Activated CD4-positive, alpha-beta T cell treated with anti-CD3 and anti-CD28 coated beads, Interleukin-2, amount 50 U/mL, for 48 hours (primary cell): ENCODE results near the gene MYMX.

Source experiments
- DNase-seq, 2 experiments: peaks; one replicate each; pipeline ENCODE4 v3.0.0-alpha.2; 2020

MYMX gene

GRCh38 chr6:44253307-44254101, 36.8 kb downstream of the MYMX start:
- DNase-seq, result peak; percentile 69 to 76

- DNase-seq, result peak; percentile 46 to 59
These were observed 37.7 kb downstream of the MYMX start for GRCh38 chr6:44254191-44255104.

GRCh38 chr6:44255105-44255808, 38.5 kb downstream of the MYMX start:
- peak in 1 of 2 experiments; percentile 54 for DNase-seq

- no peak for DNase-seq
These were observed 39.4 kb downstream of the MYMX start for GRCh38 chr6:44255871-44256774.

GRCh38 chr6:44256775-44257024, 40.0 kb downstream of the MYMX start:
- DNase-seq, result no peak

GRCh38 chr6:44257025-44257752, 40.5 kb downstream of the MYMX start, which contains the start of gene SLC35B2:
Gene SLC35B2, minus strand, starts transcription at chr6:44257528. Its CDS starts 118 bp downstream, at chr6:44257410.
- peak; percentile 66 to 69 for DNase-seq

DNA sequence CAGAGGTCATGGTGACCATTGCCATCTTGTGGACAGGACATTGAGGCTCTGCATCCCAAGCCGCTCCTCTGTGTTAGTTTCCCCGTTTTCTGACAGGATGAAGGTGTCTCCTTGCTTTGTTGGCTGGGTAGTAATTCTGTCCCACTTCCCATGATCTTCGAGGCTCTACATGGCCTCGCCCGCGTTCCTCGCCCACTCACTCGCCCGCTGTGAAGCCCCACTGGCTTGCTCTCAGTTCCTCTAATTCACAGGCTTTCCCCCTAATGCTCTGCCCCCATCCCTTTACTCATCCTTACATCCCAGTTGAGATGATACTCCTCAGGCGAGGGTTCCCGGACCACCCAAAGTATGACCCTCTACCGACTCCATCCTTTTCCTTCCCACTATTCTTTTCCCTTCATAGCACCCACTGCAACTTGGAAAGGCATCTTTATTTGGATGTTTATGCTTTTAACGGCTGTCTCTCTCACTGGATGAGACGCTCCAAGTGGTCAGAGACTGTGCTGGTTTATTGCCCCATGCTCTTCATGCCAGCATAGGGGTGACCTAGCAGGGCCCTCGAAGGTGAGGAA, 41.1 kb downstream of the MYMX start:
- no peak for DNase-seq

DNA sequence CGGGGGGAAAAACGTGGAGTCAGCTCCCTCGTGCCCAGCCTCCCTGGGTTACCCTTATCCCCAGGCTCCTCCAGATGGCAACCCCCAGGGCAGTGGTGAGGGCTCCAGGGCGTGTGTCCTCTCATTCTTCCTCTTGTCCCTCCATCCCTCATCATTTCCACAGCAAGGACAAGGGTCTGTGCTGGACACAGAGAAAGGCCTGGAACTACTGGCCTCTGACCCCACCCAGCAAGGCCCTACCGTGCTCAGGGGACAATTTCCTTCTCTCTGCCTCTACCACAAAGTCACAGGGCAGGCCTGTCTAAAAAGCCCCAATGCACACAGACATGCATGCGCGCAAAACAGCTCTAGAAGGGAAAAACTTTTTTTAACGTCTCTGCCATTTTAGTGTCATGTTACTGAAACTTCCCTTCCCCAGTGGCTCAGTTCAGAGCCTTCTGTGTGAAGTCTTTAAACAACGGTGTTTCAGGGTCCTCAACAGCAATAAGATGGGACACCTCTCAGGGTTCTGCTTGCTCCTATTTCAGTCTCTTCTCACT, 41.7 kb downstream of the MYMX start:
- no peak for DNase-seq

GRCh38 chr6:44258921-44259320, 42.2 kb downstream of the MYMX start:
- no peak for DNase-seq

GRCh38 chr6:44260011-44260410, 43.3 kb downstream of the MYMX start:
- DNase-seq, result no peak

DNA sequence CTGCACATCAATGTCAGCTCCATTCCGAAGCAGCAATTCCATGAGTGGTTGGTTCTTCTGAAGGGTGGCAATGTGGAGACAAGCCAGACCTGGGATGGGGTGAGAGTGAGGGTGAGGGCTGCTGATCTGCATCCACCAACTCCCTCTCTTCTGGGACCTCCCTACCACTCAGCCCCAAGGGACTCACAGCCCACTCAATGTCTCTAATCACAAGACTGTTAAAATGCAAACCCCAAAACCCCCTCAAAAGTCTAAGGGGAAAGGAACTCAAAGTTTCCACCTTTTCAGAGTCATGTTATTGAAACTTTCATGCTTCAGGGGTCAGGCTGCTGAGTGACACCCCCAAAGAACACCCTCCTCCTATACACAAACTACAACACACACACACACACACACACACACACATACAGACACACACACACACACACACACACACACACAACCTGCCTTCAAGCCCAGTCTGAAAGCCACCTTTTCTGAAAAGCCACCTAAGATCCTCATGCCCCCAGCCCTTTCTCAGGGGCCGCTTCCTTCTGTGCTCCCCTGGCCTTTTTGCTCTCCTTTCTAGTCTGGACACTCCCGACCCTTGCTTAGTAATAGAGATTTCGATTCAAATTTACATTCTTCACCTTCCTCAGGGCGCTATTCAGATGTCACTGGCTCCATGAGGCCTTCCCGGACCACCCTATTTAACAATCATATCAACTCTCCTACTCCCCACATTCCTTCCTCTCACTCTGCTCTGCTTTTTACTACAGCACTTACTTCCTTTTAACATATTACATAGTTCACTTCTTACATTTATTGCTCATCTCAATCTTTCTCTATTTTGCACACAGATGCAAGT, 43.9 kb downstream of the MYMX start:
- DNase-seq, result no peak

DNA sequence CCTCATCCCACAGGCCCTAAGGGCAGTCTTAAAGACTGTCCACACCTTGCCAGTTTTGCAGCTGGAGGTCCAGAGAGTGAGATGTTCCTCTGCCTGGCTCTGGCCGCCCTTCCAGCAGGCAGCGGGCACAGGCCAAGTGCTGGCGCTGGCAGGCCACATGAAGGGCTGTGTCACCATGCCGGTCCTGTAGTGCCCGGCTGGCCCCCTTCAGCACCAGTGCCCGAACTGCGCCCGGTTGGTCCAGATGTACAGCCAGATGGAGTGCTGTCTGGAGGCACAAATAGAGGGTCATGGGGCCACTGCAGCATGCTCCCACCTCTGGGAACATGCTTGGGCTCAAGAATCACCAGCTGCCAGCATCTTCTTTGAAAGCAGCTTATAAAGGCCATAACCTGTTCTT, 44.9 kb downstream of the MYMX start:
- DNase-seq, result no peak

GRCh38 chr6:44262467-44263353, 46.0 kb downstream of the MYMX start:
- no peak for DNase-seq

- peak in 1 of 2 experiments; percentile 62 for DNase-seq
These were observed 46.8 kb downstream of the MYMX start for GRCh38 chr6:44263354-44264100.

DNA sequence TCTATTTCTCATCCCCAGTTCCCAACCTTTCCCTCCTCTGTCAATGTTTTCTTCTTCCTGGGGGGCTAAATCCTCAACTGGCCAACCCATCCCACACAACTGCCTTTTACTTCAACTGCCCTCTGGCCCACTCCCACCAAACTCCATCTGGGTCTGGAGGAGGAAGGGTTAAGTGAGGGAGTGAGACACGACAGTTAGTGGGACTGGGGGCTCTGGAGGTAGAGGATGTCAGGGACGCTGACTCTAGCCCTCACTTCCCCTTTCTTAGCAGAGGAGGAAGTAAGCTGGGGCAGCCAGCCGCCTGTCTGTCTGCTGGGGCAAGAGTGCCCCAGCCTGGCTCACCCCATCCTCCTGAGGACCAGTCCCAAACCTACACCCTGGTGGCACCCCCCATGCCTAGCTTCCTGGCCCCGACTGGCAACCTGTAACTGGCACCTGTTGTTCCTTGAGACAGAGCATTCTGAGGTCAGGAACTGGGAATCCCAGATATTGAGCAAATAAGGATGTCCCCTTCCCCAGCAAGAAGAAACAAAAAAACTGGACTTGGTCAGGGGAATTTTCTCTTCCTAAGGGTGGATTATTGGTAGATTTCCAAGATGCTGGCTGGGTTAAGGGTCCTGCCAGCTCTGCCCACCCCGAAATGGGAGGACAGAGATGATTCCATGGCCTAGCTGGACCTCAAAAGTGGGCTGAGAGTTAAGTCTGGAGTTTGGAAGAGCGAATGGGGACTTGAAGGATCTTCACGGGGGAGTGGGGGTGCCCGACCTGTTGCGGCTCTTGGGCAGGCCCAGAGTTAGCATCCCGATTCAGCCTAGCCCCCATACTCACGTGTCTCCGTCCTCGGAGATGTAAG, 47.7 kb downstream of the MYMX start:
- peak in 1 of 2 experiments; percentile 52 for DNase-seq

DNA sequence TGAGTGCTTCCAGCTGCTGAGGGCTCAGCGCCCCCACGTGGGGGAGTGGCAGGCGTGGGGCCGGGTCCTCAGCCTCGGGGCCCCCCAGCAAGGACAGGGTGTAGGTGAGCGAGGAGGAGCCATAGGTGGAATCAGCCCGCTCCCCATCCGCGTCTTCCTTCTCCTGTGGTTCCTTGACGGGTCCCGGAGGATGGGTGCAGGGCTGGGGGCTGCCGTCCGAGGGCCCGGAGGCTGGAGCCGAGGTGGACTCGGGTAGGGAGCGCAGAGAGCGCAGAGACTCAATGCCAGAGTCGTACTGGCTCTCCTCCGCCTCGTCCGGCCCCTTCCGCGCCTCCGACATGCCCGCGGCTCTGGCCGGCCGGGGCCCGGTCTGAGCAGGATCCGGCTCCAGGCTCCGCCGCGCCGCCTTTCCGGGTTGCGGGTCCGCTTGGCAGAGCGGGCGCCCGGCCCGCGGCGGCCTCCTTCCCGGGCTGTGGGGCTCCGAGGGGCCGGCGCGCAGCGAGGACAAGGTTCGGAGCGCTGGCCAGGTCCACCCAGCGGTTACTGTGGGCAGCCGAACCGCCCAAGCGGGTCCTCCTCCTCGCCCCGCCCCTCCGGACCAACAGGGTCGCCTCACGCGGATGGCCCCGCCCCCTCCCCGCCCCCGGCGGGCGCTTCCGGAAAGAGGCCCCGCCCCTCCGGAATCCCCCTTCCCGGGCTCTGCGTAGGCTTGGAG, 48.4 kb downstream of the MYMX start, which contains the start of gene NFKBIE:
Gene NFKBIE, minus strand, starts transcription at position 545 of the 715 bp plus-strand sequence. Its CDS starts 205 bp downstream, at position 340.
- peak; percentile 96 for DNase-seq
